H1 (cell line): Measurements from ENCODE around the gene ZNF423. TPM values are rescaled to one million over a fixed set of nuclear protein-coding genes. Genes with fewer than 3 reads are reported as not detected.

Experiments used
- CHD7 ChIP-seq: fragments of 300-600 bp; sonication (generic); IDR thresholded peaks from 2 replicates; pipeline ENCODE4 v1.7.1; 2012; ENCODE audit warnings: low read length, moderate library complexity, mild to moderate bottlenecking, inconsistent platforms; ENCODE audit not compliant: insufficient replicate concordance
- CREB1 ChIP-seq: IDR thresholded peaks from 2 replicates; pipeline ENCODE4 v1.6.1; 2012; ENCODE audit warnings: inconsistent platforms
- GTF2F1 ChIP-seq: IDR thresholded peaks from 2 replicates; pipeline ENCODE4 v1.6.1; 2012; ENCODE audit warnings: low read depth, low read length, improper control_type of control experiment, borderline replicate concordance
- HDAC2 ChIP-seq, 2 experiments: fragments of 300-600 bp in 1 of 2; sonication (generic) in 1 of 2; IDR thresholded peaks; 2 replicates each; pipeline ENCODE4 v1.6.1; 2011 to 2012; ENCODE audit warnings: low read depth in 2 of 2, low read length in 2 of 2, mild to moderate bottlenecking in 2 of 2, moderate library complexity in 2 of 2, borderline replicate concordance in 1 of 2, inconsistent platforms in 1 of 2
- RNF2 ChIP-seq: fragments of 200-900, 300-1000 bp; sonication (generic); IDR thresholded peaks from 2 replicates; pipeline ENCODE4 v1.7.1; 2016; ENCODE audit warnings: borderline replicate concordance, low read depth, mild to moderate bottlenecking, antibody characterized with exemption, low read length; ENCODE audit not compliant: poor library complexity, severe bottlenecking; ENCODE audit errors: missing control alignments
- polyA plus RNA-seq, 7 experiments: library from polyadenylated mRNA; depleted of rRNA in 3 of 7; stranded (reverse) in 5 of 7; unstranded in 2 of 7; fragments of >200 nt in 5 of 7; fragments of 200-250 nt in 2 of 7; gene quantifications; 1 replicate in 5 of 7; 2 replicates in 1 of 7; 4 replicates in 1 of 7; pipeline versions ENCODE4 v1.2.1 to v1.2.3, GENCODE V29; 2011 to 2013; ENCODE audit warnings: missing spikeins in 2 of 7, mixed read lengths in 2 of 7
- total RNA-seq: library from RNA; stranded (reverse); fragmentation: NEBNext Ultra II Directional; extraction: Animal tissue kit (Norgen Biotek cat#: 25700); gene quantifications from 2 replicates; pipeline ENCODE4 v1.2.1, GENCODE V29; 2021

Gene ZNF423
- total and polyA plus RNA-seq, 2 of the 8 experiments (the other 6 are each of a cell fraction or from before 2014, with no cell fraction given) = 38.2 to 52.3 TPM

GRCh38 chr16:49619811-49620157, 236.1 kb downstream of the ZNF423 start (continued):
- TF ChIP-seq CHD7 (no peak), HDAC2 (IDR thresholded peaks at IDR 0.05; ENCODE audit: borderline replicate concordance in 1 of 2, low read depth in 2 of 2, low read length in 2 of 2) (no peak), CREB1 (no peak), GTF2F1 (no peak), RNF2 (no peak)
- TF ChIP-seq, all 59 proteins: peak for 0
